Stimulated activated CD4-positive, alpha-beta T cell treated with anti-CD3 and anti-CD28 coated beads, Interleukin-1b, Interleukin-23, amount 100 ng/mL, for 1 hour (primary cell): ENCODE data around the gene KIAA1671.

Source experiments
- DNase-seq, 2 donors: peaks; one replicate each; pipeline ENCODE4 v3.0.0-alpha.2; 2020; ENCODE audit warnings: low read depth in 2 of 2

Gene KIAA1671

DNA sequence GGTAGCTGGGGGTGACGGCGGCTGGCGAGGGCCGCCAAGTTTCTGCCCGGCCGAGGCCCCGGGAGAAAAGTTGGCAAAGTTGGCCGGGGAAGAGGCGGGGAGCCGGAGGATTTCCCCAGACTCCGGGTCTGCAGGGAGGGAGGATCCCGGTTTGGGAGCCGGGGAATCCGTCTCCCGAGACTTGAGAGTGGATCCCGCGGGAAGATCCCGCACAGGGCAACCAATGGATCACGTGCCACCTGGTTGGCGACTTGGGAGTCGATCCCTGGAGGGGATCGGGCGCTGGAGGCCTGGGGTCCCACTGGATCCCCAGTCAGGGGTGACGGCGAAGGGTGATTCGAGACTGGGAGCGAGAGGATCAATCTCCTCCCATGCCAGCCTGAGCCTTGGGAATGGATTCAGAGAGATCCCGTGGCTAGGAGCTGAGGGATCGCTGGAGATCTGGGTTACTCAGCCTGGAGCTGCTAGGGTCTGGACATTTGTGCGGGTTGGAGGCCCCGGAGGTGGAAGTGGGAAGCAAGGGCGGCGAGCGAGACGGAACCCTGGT, 394 bp downstream of the KIAA1671 start:
- DNase-seq: no peak

DNA sequence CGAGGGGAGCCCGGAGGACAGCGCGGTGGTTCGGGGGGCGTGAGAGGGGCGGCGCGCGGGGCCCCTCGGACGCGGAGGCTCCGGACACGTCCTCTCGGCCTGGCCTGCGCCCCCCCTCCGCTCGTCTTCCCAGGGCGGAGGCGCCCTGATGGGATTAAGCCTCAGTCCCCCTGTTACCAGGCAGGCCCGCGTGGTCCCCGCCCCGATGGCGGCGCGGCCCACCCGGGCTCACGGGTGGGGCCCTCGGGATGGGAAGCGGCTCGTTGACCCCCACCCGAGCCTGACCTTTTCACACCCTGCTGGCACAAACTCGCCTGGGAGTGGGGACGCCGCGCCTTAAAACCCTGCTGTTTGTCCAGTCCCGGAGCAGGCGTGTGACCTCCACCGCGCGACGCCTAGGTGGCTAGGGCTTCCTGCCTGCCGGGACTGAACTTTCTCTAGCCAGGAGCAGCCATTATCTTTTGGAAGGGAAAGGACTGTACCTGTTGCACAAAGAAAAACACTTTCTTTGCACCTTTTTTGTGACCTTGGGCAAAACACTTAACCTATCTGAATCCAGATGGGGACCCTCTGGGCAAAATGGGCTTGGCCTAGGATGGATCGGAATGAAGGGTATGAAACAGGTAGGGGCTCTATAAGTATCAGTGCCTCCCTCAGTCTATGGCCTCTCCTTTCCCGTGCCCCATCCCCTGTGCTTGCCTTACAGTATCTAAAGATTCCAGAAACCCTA, 1.0 kb downstream of the KIAA1671 start:
- no peak for DNase-seq

DNA sequence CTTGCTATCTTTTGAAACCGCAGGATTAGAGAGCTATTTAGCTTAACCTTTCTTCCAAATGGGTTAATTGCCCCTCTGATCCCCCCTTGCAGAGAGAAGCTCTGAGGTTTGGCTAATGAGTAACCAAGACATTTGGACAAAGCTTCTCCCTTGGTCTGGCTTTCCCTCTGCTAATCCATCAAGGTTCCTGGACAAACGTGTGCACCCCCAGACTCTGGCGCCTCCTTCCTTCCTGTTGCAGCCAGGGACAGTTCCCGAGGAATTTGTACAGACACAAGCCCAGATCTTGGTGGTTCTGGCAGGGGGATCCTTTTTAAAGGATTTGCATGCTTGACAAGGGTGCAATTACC, 1.6 kb downstream of the KIAA1671 start:
- no peak for DNase-seq

DNA sequence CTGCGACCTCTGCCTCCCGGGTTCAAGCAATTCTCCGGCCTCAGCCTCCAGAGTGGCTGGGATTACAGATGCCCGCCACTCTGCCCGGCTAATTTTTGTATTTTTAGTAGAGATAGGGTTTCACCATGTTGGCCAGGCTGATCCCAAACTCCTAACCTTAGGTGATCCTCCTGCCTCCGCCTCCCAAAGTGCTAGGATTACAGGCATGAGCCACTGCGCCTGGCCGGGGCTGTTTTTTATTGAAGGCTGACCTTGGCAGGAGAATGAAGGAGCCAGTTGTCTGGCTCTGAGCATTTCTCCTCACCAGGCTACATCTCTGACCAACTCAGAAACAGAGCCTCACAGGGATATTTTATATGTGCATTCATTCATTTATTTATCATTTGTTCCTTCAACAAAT, 2.3 kb downstream of the KIAA1671 start:
- no peak for DNase-seq

DNA sequence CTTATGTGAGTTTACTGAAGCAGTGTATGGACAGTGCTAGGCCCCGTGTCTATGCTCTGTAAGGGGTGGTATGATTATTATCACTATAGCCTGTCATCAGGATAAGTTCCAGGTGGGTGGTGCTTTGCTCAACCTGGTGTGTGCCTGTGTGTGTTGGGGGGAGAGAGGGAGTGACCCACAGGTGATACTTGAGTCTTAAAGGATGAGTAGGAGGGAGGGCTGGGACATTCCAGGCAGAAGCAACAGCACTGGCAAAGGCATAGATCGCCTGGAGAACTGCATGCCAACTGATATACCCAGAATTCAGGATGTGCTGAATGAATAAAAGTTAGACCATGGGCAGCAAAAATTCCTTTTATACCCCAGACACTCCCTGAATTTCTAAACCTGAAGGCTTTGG, 4.5 kb downstream of the KIAA1671 start:
- DNase-seq: no peak

DNA sequence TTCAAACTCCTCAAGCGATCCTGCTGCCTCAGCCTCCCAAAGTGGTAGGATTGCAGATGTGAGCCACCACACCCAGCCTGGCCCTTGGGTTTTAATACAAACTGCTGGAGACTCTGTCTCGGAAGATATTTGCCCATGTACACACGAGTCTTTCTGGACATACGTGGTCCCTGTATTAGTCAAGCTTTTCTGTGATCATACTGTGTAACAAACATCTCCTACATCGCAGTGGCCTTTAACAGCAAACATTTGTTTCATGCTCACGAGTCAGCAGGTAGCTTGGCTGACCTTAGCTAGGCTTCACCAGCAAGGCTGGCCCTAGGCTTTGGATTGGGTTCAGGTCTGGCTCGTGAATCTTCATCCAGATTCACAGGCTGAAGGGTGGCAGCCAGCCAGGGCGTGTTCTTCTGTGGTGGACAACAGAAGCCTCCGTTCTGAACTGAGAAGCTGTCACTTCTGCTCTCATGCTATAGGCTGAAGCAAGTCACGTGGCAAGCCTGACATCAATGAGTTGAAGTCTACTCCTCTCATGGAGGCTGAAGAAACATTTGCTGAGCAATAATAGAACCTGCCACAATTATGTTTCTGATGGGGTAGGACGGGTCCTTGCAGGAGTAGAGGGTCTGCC, 8.8 kb downstream of the KIAA1671 start:
- DNase-seq: no peak

DNA sequence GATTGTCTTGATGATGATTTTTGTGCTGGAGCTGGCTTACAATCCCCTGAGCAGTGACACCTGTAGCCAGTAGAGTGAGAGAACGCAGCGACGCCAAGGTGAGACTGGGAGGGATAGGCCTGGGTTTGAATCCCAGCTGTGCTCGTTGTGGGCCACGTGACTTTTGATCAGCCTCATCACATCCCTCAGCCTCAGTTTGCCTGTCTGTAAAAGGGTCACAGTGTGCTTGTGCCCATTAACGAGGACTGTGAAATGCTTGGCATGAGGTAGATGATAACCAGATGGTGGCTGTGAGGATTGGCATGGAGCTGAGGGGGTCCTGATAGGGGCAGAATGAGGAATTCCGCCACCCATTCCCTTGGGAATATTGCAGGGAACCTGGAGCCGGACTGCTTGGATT, 9.6 kb downstream of the KIAA1671 start:
- no peak for DNase-seq

DNA sequence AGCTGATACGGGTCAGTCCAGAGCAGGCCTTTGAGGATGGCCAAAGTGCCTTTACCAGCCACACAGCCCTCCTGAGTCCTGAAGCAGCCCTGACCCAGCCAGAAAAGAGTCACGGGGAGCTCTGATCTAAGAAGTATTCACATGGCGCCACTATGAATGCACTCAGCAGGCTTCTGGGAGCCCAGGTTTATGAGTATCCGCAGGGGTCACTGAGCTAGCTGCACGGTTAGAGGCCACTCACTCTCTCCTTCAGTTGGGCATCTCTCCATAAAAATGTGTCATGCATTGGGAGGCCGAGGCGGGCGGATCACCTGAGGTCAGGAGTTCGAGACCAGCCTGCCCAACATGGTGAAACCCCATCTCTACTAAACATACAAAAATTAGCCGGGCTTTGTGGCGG, 10.3 kb downstream of the KIAA1671 start:
- DNase-seq: no peak

DNA sequence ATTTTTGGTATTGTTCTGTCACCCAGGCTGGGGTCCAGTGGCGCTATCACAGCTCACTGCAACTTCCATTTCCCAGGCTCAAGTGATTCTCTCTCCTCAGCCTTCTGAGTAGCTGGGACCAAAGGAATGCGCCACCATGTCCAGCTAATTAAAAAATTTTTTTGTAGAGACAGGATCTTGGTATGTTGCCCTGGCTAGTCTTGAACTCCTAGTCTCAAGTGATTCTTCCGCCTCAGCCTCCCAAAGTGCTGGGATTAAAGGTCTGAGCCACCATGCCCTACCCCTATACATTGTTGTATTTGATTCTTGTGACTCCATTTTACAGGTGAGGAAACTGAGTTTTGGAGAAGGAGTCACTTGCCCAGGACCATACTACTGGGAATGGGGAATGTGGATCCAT, 11.9 kb downstream of the KIAA1671 start:
- no peak for DNase-seq

DNA sequence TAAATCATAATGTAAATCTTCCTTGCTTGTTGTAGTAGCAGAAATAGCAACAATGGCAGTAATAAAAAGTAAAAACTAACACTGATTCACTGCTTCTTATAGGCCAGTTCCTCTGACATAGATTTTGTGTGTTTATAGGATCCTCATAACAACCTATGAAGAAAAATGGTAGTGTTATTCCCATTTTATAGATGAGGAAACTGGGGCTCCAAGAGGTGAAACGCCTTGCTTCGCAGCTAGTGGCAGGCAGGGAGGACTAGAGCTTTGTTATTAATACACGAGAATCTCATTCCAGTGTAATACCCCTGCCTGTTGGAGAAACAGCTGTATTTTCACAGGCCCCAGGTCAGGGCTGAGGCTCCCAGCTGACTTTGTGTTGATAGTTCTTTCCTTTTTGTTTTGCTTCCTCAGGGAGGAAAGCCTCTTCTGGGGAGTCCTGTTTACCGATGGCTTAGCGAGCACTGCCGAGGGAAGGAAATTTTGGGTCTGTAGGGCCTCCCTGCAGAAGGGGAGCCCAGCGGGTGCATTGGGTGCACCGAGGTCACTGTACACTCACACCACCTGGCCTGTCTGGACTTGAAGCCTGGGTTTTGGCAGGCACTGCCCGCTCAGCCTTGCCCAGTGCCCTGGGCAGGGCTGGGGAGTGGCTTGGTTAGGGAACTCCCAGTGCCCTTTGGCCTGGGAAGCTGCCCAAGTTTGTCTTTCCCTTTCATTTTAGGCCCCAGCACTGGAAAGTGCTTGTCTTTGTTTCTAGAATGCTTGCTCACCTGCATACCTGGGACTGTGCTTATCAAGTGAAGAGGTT, 13.5 kb downstream of the KIAA1671 start:
- no peak for DNase-seq

DNA sequence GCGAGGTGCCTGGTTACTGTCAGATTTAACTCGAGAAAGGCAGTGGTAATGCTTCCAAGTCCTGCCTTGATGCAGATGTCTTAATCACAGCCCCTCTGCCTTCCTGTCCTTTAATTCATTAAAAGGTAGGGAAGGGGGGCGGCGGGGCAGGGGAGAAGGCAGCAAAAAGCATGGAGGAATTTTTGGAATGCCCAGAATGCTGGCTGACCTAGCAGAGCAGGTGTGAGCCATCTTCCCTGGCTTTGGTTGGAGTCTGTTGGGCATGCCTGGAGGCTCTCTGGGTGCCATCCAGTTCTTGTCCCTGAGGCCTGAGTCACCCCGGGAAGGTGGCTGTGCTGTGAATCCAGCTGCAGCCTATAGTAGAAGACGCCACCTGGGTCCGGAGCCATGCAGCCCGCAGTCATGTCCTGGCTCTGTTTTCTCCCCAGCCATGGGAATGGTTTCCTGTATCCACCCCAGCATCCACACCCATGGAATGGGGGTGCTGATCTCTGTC, 15.6 kb downstream of the KIAA1671 start:
- no peak for DNase-seq

DNA sequence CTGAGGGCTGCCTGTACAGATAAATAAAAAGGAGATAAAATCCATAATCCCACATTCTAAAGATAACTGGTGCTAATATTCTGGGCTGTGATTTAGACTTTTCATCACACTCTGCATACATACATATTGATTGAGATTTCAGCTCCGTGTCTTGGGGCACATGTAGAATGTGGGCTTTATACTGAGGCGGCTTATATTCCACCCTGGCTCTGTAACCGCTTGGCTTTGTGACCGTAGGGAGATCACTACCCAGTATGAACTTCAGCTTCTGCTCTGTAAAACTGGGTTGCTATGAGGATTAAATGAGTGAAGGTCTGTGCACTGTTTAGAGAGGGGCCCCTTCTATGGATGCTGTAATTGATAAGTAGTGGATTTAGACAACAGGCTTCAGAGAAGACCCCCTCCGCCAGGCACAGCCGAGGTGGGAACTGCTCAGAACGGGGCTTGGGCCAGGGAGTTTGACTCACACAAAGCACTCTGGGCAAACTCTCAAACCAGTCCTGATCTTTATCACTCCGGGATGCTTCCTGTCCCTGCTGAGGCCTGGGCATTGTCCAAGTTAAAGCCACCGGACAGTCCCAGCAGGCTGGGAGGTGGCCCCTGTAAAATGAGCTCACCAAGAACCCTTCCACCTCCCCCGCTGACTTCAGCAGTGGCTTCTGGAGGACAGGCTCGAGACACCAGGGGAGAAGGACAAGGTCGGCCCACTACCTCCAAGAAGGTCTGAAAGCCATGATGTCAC, 17.2 kb downstream of the KIAA1671 start:
- DNase-seq: no peak

DNA sequence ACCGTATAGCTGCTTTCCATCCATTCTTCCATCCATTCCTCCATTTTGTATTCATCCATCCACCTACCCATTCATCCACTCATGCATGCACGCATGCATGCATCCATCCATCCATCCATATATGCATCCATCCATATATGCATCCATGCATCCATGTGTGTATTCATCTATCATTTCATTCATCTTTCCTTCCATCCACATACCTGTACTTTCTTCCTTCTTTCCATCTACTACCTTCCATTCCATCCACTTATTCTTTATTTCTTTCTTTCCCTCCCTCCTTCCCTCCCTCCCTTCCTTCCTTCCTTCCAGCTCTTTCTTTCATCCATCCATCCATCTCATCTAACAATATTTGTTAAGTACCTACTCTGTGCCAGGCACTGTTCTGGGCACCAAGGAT, 19.9 kb downstream of the KIAA1671 start:
- DNase-seq: no peak

DNA sequence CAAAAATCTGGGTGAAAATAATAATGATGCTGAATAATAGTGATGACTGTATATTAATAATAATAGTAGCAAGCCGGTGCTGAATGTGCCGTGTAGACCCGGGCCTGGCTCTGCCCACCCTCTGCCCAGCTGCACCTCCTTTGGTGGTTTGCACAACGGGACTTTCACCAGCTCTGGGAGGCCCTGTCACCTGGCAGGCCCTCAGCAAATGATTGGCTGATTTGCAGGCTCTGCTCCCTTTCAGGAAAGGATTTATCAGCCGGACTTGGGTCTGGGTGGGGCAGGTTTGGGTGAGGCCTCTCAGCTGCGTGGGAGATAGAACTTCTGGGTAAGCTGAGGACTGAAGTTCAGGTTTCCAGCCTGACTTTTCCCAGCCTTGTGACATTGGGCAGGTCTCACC, 21.4 kb downstream of the KIAA1671 start:
- no peak for DNase-seq

DNA sequence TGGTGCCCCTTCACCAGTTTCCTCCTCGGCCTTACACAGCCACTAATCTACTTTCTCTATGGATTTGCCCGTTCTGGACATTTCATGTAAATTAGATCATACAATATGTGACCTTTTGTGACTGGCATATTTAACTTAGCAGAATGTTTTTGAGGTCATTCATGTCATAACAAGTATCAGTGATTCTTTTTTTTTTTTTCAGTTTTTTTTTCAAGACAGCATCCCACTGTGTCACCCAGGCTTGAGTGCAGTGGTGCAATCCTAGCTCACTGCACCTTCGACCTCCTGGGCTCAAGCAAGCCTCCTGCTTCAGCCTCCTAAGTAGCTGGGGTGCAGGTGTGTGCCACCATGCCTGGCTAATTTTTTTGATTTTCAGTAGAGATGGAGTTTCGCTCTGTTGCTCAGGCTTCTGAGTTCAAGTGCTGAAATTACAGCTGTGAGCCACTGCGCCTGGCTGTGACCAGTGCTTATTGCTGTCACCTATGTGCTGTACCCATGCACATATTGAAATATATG, 22.7 kb downstream of the KIAA1671 start:
- no peak for DNase-seq

DNA sequence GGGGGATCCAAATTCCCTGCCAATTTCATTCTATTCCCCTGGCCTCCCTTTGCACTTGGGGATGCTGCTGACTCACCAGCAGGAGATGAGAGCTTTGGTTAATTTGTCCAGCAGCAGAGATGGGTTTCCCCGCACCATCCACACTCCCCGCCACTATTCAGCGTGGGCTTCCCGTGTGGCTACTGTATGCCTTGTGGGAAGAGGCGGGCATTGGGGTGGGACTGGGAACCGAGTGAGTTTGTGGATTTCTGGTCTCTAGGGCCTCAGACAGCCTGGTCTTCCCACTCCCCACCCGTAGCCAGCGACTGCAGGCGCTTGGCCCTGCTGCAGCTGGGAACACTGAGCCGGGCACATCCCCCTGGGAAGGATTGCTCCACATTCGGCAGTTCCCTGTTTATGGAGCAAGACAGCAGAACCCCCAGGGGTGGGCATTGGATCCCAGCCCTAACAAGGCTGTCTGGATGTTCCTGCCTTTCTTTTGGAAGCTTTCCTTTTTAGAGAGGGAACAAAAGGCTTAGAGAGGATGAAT, 23.4 kb downstream of the KIAA1671 start:
- no peak for DNase-seq

DNA sequence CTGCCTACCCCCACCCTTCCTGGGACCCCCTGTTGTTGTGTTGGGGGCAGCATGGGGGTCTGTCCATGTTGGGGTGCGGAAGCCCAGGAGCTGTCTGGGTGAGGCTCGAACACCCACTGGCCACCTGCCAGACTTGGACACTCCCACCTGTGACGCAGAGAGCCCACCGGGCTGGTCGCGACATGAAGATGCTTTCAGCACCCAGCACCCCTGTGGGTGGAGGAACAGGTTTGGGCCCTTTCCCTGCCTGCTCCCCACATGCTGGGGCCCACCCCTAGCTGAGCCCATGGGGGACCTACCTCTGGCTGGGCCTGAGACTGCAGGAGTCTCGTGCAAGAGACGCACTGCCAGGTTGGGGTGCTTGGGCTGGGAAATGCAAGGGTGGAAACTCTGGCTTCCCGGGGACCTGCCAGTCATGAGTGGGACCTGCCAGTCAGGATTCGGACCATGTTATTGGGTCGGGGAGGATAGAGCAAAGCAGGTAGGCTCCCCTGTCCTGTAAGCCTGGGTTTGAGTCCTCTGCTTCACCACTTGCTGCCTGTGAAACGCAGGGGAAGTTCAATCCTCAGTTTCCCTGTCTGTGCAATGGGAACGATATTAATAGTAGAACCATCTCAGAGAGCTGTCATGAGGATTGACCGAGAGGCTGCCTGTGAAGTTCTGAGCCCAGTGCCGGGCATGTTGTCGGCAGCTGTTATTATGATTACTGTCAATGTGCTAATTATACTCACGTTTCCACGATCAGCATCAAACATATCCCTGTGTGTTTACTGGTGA, 24.1 kb downstream of the KIAA1671 start:
- no peak for DNase-seq

DNA sequence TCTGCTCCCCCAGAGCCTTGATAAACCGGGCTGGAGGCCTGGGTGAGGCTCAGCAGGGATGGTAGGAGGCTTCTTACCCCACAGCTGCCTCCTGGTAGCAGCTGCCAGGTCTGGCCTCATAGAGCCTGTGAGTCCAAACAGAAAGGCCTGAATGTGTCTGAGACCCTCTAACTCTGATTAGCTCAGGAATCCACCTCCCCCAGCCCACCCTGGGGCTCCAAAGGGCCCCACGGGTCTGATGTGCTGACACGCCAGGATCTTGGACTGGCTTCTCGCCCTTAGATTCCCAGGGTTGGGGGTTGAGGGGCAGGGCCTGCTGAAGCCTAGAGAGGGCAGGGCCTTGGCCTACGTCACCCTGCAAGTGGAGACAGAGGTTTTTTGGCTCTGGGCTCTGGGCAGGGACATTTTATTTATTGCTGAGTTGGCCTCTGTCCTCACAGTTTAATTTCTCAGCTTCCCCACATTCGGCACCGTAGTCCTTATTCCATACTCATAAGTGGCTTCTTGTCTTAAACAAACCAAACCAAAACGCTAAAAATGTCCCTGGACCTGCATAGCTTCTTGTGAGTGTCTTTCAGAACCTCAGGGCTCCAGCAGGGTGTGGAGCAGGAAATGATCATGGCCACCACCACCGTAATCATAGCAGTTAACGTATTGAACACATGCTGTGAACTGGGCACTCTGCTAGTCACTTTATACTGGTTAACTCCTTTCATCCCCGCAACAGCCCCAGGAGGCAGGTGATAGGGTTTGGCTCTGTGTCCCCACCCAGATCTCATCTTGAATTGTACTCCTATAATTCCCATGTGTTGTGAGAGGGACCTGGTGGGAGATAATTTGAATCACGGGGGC, 25.1 kb downstream of the KIAA1671 start:
- DNase-seq: no peak

DNA sequence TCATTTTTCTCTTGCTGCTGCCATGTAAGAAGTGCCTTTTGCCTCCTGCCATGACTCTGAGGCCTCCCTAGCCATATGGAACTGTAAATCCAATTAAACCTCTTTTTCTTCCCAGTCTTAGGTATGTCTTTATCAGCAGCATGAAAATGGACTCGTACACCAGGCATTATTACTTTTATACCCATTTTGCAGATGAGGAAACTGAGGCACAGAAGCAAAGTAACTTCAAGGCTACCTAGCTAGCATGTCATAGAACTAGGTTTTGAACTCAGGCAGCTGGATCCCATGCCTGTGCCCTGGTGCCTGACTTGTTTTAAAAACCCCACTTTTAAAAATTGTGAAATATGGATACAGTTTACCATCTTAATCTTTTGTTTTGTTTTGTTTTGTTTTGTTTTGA, 25.8 kb downstream of the KIAA1671 start:
- no peak for DNase-seq

DNA sequence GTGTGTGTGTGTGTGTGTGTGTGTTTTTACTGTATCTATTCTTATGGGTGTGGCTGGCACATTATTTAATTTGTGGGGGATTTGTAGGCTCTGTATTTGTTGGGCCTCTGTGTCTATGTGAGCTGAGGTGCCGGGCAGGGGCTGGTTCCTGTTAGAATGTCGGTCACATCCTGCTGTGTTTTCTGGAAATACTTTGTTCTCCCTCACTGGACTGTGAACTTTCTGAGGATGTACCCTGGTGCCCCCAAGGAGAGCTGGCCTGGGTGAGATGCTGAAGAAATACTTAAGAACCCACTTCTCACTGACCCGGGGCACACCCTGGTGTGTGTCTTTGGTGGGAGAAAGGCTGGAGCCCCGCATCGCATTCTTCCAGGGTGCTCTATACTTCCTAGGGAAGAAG, 28.6 kb downstream of the KIAA1671 start:
- no peak for DNase-seq
